DOHH2 (cell line): ENCODE data around the gene JAK1.

Experiments
- H3F3A ChIP-seq: fragments of 200-600 bp; sonication (generic), shearing (Covaris generic); 2 replicates; pipeline ENCODE4 v1.6.0; 2016; ENCODE audit warnings: antibody characterized with exemption, mild to moderate bottlenecking; ENCODE audit not compliant: control insufficient read depth, insufficient read depth
- H3K27ac ChIP-seq: fragments of 200-600 bp; sonication (generic); 2 replicates; pipeline ENCODE4 v1.5.1; 2014; ENCODE audit warnings: low read depth, mild to moderate bottlenecking, low read length, moderate library complexity
- H3K27me3 ChIP-seq: fragments of 200-600 bp; sonication (generic); 2 replicates; pipeline ENCODE4 v1.6.1; 2014; ENCODE audit warnings: mild to moderate bottlenecking, low read length, mixed read lengths; ENCODE audit not compliant: control insufficient read depth
- H3K36me3 ChIP-seq: fragments of 200-600 bp; sonication (generic); 2 replicates; pipeline ENCODE4 v1.6.1; 2014; ENCODE audit warnings: mild to moderate bottlenecking, low read length, moderate library complexity, mixed read lengths; ENCODE audit not compliant: control insufficient read depth
- H3K4me1 ChIP-seq: fragments of 200-600 bp; sonication (generic); 2 replicates; pipeline ENCODE4 v1.6.1; 2014; ENCODE audit warnings: mild to moderate bottlenecking, low read length, mixed read lengths; ENCODE audit not compliant: control insufficient read depth
- H3K4me2 ChIP-seq: fragments of 200-600 bp; sonication (generic); 2 replicates; pipeline ENCODE4 v1.6.0; 2014; ENCODE audit warnings: mild to moderate bottlenecking, low read length, moderate library complexity
- H3K4me3 ChIP-seq: fragments of 200-600 bp; sonication (generic); 2 replicates; pipeline ENCODE4 v1.5.1; 2014; ENCODE audit warnings: mild to moderate bottlenecking, low read length, mixed read lengths
- H3K79me2 ChIP-seq: fragments of 200-600 bp; sonication (generic); 2 replicates; pipeline ENCODE4 v1.6.1; 2014; ENCODE audit warnings: mild to moderate bottlenecking, low read length, mixed read lengths; ENCODE audit not compliant: control insufficient read depth
- H3K9me2 ChIP-seq: fragments of 200-600 bp; sonication (generic); replicated peaks from 2 replicates; pipeline ENCODE4 v1.6.1; 2014; ENCODE audit warnings: mild to moderate bottlenecking, low read length, mixed read lengths; ENCODE audit not compliant: control insufficient read depth
- H3K9me3 ChIP-seq: fragments of 200-600 bp; sonication (generic); 2 replicates; pipeline ENCODE4 v1.6.1; 2014; ENCODE audit warnings: antibody characterized with exemption, low read length, mixed read lengths; ENCODE audit not compliant: control insufficient read depth, insufficient read depth
- H4K20me1 ChIP-seq: fragments of 200-600 bp; sonication (generic); 2 replicates; pipeline ENCODE4 v1.6.0; 2014; ENCODE audit warnings: low read depth, mild to moderate bottlenecking, antibody characterized with exemption, low read length, moderate library complexity; ENCODE audit not compliant: control insufficient read depth, insufficient read depth
- EZH2phosphoT487 ChIP-seq: fragments of 200-600 bp; sonication (generic); IDR thresholded peaks from 2 replicates; pipeline ENCODE4 v1.6.1; 2017; ENCODE audit warnings: borderline replicate concordance, mild to moderate bottlenecking, antibody characterized with exemption, low read length, moderate library complexity, mixed read lengths
- TF ChIP-seq, protein P1 (sequence below): fragments of 200-600 bp; sonication (generic); IDR thresholded peaks from one replicate; pipeline ENCODE4 v1.5.1; 2014; ENCODE audit warnings: antibody characterized with exemption, mild to moderate bottlenecking, low read depth, low read length; ENCODE audit not compliant: poor library complexity, severe bottlenecking

JAK1 gene

DNA sequence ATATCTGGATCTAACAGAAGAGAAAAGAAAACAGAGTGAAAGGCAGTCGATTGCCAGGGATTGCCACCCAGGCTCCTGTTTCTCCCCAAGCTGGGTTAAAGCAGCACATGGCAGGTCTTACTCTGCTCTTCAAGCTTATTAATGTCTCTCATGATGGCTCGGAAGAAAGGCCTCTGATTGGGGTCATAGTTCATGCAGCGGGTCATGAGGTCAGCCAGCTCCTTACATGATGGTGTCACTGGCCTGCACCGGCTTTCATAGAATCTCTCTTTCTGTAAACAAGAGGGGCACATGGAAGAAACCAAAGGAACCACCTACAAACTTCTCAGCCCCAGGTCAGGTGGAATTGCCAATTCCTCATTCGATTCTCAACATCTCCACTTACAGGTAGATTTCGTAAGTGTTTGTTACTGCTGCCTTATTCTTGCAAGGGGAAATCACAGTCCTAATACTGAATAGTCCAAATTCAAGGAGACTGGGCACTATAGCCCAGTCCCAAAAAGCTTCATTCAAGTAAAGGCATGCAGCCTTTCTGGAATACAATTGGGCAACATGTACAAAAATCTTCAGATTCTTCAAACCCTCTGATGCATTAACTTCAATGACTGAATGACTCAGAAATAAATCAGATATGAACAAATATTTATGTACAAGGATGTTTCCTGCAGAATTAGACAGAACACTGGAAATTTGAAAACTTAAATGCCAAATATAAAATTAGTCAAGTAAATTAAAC lies 124.9 kb downstream of the JAK1 start:
- TF ChIP-seq, protein P1, sequence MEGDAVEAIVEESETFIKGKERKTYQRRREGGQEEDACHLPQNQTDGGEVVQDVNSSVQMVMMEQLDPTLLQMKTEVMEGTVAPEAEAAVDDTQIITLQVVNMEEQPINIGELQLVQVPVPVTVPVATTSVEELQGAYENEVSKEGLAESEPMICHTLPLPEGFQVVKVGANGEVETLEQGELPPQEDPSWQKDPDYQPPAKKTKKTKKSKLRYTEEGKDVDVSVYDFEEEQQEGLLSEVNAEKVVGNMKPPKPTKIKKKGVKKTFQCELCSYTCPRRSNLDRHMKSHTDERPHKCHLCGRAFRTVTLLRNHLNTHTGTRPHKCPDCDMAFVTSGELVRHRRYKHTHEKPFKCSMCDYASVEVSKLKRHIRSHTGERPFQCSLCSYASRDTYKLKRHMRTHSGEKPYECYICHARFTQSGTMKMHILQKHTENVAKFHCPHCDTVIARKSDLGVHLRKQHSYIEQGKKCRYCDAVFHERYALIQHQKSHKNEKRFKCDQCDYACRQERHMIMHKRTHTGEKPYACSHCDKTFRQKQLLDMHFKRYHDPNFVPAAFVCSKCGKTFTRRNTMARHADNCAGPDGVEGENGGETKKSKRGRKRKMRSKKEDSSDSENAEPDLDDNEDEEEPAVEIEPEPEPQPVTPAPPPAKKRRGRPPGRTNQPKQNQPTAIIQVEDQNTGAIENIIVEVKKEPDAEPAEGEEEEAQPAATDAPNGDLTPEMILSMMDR, result no peak
- TF ChIP-seq EZH2phosphoT487, result no peak
- Histone ChIP-seq H4K20me1 (no peaks in the 10 kb centered on the region), H3K27me3 (no peaks in the 10 kb centered on the region), H3K79me2 (no peaks in the 10 kb centered on the region), H3K36me3 (peaks cover 69% of the 10 kb centered on the region), H3K9me2 (no peaks in the 10 kb centered on the region), H3K4me2 (no peak overlapping the region), H3K27ac (no peak overlapping the region), H3F3A (no peaks in the 10 kb centered on the region), H3K4me1 (peaks cover 14% of the 10 kb centered on the region), H3K9me3 (no peaks in the 10 kb centered on the region), H3K4me3 (no peak overlapping the region)

DNA sequence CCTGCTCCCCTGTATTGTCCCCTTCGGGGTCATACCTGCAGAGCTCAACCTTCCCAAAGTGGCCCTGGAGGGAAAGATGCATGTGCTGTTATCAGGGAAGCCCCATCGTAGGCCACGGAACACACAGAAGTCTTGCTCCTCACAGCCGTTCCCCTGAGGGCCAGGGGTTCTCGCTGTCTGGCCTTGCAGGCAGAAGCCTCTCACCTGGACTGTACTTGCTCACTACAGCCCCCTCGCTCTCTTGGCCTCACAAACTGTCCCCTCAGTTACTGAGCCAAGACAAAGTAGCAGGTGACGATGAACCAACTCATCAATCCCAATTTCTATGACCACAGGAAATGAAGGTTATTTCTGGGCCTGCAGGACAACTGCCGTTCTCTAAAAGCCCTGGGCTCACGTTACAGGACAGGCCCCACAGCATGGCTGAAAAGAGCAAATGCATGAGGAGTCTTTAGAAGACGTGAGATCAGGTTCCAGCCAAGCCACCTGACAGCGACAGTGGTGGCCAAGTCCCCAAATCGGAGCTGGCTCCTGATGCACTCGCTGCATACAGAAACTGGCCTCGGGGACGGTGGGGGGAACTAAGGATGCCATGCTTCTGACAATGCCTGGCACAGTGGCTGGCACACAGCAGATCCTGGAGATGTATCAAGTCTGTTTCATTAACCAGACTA lies 126.5 kb downstream of the JAK1 start:
- H4K20me1 ChIP-seq, result no peaks in the 10 kb centered on the region
- TF ChIP-seq, protein P1, result no peak
- no peak for TF ChIP-seq EZH2phosphoT487

DNA sequence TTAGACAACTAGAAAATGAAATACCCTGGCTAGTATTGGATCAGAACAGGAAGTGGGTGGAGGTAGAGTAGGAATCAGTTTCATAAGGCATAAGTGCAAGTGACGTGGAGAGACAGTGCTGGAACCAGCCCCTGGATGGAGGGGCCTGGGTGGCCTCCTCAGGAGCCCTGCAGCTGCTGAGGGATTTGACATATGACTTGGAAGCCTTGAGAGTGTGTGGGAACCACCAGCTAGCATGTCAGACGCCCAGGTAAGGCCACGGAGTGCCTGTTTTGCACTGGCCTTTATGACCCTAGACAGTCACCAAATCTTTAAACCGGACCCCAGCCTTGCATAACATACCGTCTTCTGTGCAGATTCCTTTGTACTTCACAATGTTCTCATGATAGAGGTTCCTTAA lies 127.1 kb downstream of the JAK1 start:
- TF ChIP-seq, protein P1, result no peak
- no peak for TF ChIP-seq EZH2phosphoT487
- Histone ChIP-seq H3K79me2 (no peaks in the 10 kb centered on the region), H3K36me3 (peaks cover 79% of the 10 kb centered on the region), H3F3A (no peaks in the 10 kb centered on the region), H3K27ac (no peak overlapping the region), H3K9me2 (no peaks in the 10 kb centered on the region), H3K9me3 (no peaks in the 10 kb centered on the region), H3K4me1 (peaks cover 14% of the 10 kb centered on the region), H4K20me1 (no peaks in the 10 kb centered on the region), H3K4me2 (no peak overlapping the region), H3K27me3 (no peaks in the 10 kb centered on the region), H3K4me3 (no peak overlapping the region)

More for the DNA sequence above, 126.5 kb downstream of the JAK1 start:
- no peak overlapping the region for H3K4me3 ChIP-seq
- H3K36me3 ChIP-seq, result peaks cover 75% of the 10 kb centered on the region
- peaks cover 14% of the 10 kb centered on the region for H3K4me1 ChIP-seq
- no peaks in the 10 kb centered on the region for H3K79me2 ChIP-seq
- no peak overlapping the region for H3K27ac ChIP-seq
- no peaks in the 10 kb centered on the region for H3K9me3 ChIP-seq
- no peaks in the 10 kb centered on the region for H3K27me3 ChIP-seq
- H3K9me2 ChIP-seq, result no peaks in the 10 kb centered on the region
- no peak overlapping the region for H3K4me2 ChIP-seq
- H3F3A ChIP-seq, result no peaks in the 10 kb centered on the region
